ENCODE results near the gene PRPF4. TPM values are rescaled to one million over a fixed set of nuclear protein-coding genes. Genes with fewer than 3 reads are reported as not detected.

PRPF4 gene
- total RNA-seq, 1 donor from 2014 or later = 46.3 TPM

DNA sequence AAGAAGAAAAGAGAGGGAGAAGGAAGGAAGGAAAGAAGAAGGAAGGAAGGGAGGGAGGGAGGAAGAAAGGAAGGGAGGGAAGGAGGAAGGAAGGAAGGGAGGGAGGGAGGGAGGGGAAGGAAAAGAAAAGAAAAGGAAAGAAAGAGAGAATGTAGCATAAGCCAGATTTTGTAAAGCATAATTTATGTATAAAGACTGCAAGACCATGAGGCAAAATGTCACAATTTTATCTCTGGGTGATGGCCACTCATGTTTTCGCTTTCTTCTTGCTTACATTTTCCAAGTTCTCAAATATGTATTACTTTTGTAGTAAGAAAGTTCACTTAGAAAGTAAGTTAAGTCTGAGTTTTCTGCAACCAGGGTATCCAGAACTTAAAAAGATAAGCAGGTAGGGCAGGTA, 31.1 kb downstream of the PRPF4 start:
- peaks cover 6% of the 10 kb centered on the region for H3K4me1 Mint-ChIP-seq
- H3K27ac Mint-ChIP-seq (ENCODE audit: unreplicated experiment) = no peak overlapping the region
- TF ChIP-seq, protein P1, sequence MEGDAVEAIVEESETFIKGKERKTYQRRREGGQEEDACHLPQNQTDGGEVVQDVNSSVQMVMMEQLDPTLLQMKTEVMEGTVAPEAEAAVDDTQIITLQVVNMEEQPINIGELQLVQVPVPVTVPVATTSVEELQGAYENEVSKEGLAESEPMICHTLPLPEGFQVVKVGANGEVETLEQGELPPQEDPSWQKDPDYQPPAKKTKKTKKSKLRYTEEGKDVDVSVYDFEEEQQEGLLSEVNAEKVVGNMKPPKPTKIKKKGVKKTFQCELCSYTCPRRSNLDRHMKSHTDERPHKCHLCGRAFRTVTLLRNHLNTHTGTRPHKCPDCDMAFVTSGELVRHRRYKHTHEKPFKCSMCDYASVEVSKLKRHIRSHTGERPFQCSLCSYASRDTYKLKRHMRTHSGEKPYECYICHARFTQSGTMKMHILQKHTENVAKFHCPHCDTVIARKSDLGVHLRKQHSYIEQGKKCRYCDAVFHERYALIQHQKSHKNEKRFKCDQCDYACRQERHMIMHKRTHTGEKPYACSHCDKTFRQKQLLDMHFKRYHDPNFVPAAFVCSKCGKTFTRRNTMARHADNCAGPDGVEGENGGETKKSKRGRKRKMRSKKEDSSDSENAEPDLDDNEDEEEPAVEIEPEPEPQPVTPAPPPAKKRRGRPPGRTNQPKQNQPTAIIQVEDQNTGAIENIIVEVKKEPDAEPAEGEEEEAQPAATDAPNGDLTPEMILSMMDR (conservative IDR thresholded peaks at IDR 0.05) = no peak
- H3K27me3 Mint-ChIP-seq (ENCODE audit: low read depth) = peaks cover 7% of the 10 kb centered on the region
- DNase-seq (ENCODE audit: low read depth, low spot score) = no peak
- no peaks in the 10 kb centered on the region for H3K36me3 Mint-ChIP-seq (ENCODE audit: low read depth)
- no peaks in the 10 kb centered on the region for H3K9me3 Mint-ChIP-seq
- H3K4me3 Mint-ChIP-seq = no peak overlapping the region

DNA sequence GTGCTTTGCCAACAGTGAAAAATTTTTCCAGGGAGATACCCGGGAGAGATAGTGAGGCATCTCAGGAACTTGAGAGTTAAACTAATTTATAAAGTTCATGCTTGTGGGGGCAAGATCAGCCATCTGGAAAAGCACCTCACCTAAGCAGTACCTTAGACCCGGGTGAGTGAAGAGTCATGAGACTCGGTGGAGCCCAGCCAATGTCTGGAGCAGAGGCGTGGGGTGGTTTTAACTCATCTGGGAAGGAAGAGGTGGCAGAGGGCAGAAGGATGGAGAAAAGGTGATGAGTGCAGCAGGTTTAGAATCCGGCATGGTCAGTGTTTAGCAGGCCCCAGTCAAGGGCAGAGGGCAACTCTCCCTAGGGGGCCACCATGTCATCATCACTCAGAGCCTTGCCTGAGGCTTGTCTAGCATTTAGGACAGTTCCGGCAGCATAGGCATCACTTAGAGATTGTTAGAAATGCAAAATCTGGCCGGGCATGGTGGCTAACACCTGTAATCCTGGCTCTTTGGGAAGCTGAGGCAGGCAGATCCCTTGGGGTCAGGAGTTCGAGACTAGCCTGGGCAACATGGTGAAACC, 32.0 kb downstream of the PRPF4 start:
- H3K27ac Mint-ChIP-seq (ENCODE audit: unreplicated experiment) = no peak overlapping the region
- H3K27me3 Mint-ChIP-seq (ENCODE audit: low read depth) = peaks cover 5% of the 10 kb centered on the region
- H3K9me3 Mint-ChIP-seq = no peaks in the 10 kb centered on the region
- H3K4me1 Mint-ChIP-seq = peaks cover 6% of the 10 kb centered on the region
- H3K4me3 Mint-ChIP-seq = no peak overlapping the region
- DNase-seq (ENCODE audit: low read depth, low spot score) = no peak
- TF ChIP-seq, protein P1 (conservative IDR thresholded peaks at IDR 0.05) = no peak
- H3K36me3 Mint-ChIP-seq (ENCODE audit: low read depth) = no peaks in the 10 kb centered on the region

DNA sequence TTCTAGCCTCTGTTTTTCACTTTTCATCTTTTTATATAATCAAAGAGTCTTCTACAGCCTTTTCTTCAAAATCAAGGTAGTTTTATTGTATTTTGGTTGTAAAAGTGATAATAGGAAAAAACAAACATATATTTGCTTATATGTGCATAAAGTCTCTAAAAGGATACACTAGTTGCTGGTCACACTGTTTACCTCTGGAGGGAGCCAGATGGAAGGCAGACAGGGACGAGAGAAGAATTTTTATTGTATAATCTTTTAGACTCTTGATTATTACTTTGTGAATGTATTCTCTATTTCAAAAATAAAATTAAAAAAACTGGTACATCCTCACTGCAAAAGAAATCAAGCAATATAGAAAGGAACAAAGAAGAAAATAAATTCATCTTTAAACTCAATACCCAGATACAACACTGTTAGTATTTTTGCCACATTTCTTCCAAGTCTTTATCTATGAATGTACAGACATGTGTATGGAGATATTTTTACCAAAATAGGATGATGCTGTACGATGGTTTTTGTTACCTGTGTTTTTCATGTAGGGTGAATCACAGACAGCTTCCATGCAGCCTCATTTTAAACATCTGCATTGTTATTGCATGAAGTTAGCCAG, 33.9 kb downstream of the PRPF4 start:
- no peak overlapping the region for H3K4me3 Mint-ChIP-seq
- H3K27ac Mint-ChIP-seq (ENCODE audit: unreplicated experiment) = no peak overlapping the region
- no peaks in the 10 kb centered on the region for H3K27me3 Mint-ChIP-seq (ENCODE audit: low read depth)
- no peaks in the 10 kb centered on the region for H3K9me3 Mint-ChIP-seq
- TF ChIP-seq, protein P1 (conservative IDR thresholded peaks at IDR 0.05) = peak; percentile 81
- H3K4me1 Mint-ChIP-seq = no peaks in the 10 kb centered on the region
- H3K36me3 Mint-ChIP-seq (ENCODE audit: low read depth) = no peaks in the 10 kb centered on the region
- DNase-seq (ENCODE audit: low read depth, low spot score) = no peak

DNA sequence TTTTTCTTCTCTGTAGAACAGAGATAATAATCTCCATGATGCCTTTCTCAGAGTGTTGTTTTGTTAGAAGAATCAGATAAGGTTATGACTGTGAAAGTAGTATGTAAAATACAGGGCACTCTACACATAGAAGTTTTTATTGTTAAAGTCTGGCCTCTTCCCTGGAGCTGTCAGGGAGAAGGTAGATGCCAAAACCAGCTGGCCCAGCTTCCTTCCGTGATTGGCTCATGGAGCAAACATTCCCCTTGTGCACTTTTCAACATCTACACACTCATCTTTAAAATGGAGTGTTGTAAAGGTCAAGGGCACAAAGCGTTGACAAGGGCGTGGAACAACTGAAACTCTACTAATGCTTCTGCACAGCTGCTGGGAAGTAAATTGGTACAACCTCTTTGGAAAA, 35.1 kb downstream of the PRPF4 start:
- no peak for DNase-seq (ENCODE audit: low read depth, low spot score)
- no peaks in the 10 kb centered on the region for H3K4me1 Mint-ChIP-seq
- TF ChIP-seq, protein P1 (conservative IDR thresholded peaks at IDR 0.05) = no peak
- no peaks in the 10 kb centered on the region for H3K36me3 Mint-ChIP-seq (ENCODE audit: low read depth)
- no peaks in the 10 kb centered on the region for H3K27me3 Mint-ChIP-seq (ENCODE audit: low read depth)
- H3K9me3 Mint-ChIP-seq = no peaks in the 10 kb centered on the region
- no peak overlapping the region for H3K27ac Mint-ChIP-seq (ENCODE audit: unreplicated experiment)
- no peak overlapping the region for H3K4me3 Mint-ChIP-seq

DNA sequence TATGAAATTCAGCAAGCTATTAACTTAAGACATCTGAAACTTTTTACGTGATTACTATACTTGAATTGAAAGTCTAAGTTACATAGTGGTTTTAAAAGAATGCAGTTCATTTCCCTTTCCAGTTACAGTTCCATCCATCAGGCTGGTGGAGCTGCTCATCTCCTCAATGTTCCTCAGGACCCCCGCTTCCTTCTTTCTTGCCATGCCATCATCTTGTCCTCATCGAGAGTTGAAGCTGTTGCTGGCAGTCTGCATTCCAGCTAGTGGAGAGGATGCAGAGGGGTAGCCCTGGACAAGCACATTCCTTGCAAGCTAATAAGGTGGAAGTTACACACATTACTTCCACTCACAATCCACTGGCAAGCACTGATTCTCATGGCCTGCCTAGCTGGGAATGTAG, 36.5 kb downstream of the PRPF4 start:
- Mint-ChIP-seq H3K27me3 (ENCODE audit: low read depth) (no peaks in the 10 kb centered on the region), H3K27ac (ENCODE audit: unreplicated experiment) (peak overlapping the region; percentile 43), H3K36me3 (ENCODE audit: low read depth) (no peaks in the 10 kb centered on the region), H3K9me3 (no peaks in the 10 kb centered on the region), H3K4me3 (no peak overlapping the region), H3K4me1 (peaks cover 12% of the 10 kb centered on the region)
- no peak for DNase-seq (ENCODE audit: low read depth, low spot score)
- TF ChIP-seq, protein P1 (conservative IDR thresholded peaks at IDR 0.05) = no peak
